ENCODE data around the gene CGREF1.

DNA sequence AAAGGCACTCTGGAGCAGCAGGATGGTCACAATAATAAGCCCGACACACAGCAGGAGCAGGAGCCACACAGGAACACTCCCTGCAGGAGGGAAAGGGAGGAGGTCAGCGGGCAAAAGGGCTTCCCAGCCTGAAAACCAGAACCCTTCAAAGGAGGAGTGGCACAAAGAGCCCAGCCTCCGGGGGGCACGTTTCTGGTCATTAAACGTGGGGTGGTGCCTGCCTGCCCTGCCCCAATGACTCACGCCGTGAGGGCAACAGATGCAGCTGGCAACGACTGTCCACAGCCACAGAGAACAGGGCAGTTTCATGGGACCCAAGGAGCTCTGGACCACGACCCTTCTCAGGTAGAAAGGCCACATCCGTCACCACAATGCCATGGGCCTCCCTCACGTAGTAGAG lies 12.5 kb upstream of the CGREF1 start:
- TF ChIP-seq, protein P1, sequence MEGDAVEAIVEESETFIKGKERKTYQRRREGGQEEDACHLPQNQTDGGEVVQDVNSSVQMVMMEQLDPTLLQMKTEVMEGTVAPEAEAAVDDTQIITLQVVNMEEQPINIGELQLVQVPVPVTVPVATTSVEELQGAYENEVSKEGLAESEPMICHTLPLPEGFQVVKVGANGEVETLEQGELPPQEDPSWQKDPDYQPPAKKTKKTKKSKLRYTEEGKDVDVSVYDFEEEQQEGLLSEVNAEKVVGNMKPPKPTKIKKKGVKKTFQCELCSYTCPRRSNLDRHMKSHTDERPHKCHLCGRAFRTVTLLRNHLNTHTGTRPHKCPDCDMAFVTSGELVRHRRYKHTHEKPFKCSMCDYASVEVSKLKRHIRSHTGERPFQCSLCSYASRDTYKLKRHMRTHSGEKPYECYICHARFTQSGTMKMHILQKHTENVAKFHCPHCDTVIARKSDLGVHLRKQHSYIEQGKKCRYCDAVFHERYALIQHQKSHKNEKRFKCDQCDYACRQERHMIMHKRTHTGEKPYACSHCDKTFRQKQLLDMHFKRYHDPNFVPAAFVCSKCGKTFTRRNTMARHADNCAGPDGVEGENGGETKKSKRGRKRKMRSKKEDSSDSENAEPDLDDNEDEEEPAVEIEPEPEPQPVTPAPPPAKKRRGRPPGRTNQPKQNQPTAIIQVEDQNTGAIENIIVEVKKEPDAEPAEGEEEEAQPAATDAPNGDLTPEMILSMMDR (IDR thresholded peaks at IDR 0.05), result no peak
- TF ChIP-seq POLR2A (IDR thresholded peaks at IDR 0.05), result no peak
